ENCODE measurements around the gene OGT. TPM values are rescaled to one million over a fixed set of nuclear protein-coding genes. Genes with fewer than 3 reads are reported as not detected.

The OGT gene
- total RNA-seq, 4 donors from 2014 or later: 72.2 to 139 (median 90.6) TPM

DNA sequence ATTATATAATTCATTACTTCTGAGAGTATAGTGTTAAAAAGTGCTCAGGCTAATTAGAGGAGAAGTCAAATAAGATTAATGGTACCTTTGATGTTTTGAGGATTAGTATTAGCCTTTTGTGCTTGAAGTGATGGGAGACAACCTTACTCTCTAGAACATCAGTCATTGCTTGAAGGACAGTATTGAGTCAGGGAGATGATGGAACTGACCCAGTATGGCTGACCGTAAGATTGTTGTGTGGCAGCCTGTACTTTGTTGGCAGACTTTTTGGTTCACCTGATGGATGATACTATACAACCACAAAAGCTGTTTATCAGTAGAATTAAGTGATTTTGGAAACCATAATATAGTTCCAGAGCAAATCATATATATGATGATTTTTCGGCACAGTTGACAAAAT is 9.9 kb downstream of the OGT start:
- intact Hi-C loops (cut with DNase I; ENCODE audit: low total_unique reads): no loop called here
- DNase-seq (ENCODE audit: low spot score in 2 of 2): no peak
- no peak overlapping the region for H3K4me3 ChIP-seq (ENCODE audit: low read depth, poor library complexity, severe bottlenecking)
- TF ChIP-seq, protein P1, sequence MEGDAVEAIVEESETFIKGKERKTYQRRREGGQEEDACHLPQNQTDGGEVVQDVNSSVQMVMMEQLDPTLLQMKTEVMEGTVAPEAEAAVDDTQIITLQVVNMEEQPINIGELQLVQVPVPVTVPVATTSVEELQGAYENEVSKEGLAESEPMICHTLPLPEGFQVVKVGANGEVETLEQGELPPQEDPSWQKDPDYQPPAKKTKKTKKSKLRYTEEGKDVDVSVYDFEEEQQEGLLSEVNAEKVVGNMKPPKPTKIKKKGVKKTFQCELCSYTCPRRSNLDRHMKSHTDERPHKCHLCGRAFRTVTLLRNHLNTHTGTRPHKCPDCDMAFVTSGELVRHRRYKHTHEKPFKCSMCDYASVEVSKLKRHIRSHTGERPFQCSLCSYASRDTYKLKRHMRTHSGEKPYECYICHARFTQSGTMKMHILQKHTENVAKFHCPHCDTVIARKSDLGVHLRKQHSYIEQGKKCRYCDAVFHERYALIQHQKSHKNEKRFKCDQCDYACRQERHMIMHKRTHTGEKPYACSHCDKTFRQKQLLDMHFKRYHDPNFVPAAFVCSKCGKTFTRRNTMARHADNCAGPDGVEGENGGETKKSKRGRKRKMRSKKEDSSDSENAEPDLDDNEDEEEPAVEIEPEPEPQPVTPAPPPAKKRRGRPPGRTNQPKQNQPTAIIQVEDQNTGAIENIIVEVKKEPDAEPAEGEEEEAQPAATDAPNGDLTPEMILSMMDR (IDR thresholded peaks at IDR 0.05): no peak
- TF ChIP-seq POLR2A (IDR thresholded peaks at IDR 0.05): no peak
- 76 to 81% methylated on average over 2 of the region's 2 CpGs for WGBS, 2 donors

DNA sequence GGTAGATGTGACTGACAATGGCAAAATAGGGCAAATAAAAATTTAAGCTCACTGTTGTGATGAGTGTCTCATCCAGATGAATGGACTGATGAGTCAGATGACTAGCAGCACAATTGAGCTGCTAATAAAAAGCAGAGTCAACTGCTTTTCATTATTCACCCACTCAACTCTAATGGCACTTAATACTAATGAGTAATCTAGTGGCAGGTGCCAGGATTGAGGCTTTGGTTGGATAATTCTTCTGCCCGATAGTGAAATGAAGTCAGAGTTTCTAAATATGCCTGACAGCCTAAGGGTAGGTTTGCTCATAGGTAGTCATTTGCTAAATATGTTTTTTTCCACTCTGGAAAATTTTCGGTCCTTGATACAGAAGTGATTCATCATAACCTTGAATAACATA is 10.4 kb downstream of the OGT start:
- no peak overlapping the region for H3K4me3 ChIP-seq (ENCODE audit: low read depth, poor library complexity, severe bottlenecking)
- no peak for DNase-seq (ENCODE audit: low spot score in 2 of 2)
- TF ChIP-seq, protein P1 (IDR thresholded peaks at IDR 0.05): no peak
- no peak for TF ChIP-seq POLR2A (IDR thresholded peaks at IDR 0.05)
- 12 to 52% methylated on average over 2 of the region's 2 CpGs for WGBS, 2 donors
- intact Hi-C loops (cut with DNase I; ENCODE audit: low total_unique reads): no loop called here

DNA sequence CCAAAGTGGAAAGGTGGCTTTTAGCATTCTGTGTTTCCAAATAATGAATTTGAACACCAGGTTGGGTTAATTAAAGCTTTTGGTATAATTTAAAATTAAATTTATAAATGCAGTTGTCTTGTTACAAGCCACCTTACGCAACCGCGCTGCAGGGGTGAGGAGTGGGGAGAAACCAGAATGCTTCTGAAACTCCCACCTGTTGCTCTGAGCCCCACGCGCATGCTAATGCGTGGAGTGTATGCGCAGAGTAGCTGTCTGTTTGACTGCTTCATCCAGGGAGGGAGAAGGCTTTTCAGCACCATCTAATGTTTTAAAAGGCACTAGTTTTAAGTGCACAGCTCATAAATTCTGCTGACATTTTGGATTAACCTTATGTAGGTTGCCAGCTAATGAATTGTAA is 12.5 kb downstream of the OGT start:
- intact Hi-C loops (cut with DNase I; ENCODE audit: low total_unique reads): no loop called here
- no peak overlapping the region for H3K4me3 ChIP-seq (ENCODE audit: low read depth, poor library complexity, severe bottlenecking)
- DNase-seq (ENCODE audit: low spot score in 2 of 2): no peak
- WGBS, 2 donors: 89 to 94% methylated on average over 7 of the region's 7 CpGs
- no peak for TF ChIP-seq POLR2A (IDR thresholded peaks at IDR 0.05)
- TF ChIP-seq, protein P1 (IDR thresholded peaks at IDR 0.05): no peak

DNA sequence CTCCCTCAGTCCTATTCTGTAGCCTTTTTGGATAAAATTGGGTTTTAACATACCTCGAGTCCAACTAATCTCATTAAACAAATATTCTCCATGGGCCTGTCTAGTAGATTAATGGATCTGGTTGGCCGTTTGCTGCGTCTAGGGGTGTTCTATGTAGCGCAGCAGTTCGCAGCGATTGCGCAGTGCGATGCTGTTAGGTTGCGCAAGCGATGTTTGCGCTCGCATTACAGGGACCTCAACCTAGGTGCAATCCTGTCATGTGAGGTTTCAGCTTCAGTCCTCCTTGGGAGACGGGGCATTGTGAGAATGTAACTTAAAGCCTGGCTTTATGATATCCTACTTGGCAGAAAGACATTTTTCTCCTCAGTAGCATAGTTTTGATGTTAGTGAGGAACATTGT is 14.0 kb downstream of the OGT start:
- intact Hi-C loops (cut with DNase I; ENCODE audit: low total_unique reads): no loop called here
- H3K4me3 ChIP-seq (ENCODE audit: low read depth, poor library complexity, severe bottlenecking): no peak overlapping the region
- TF ChIP-seq, protein P1 (IDR thresholded peaks at IDR 0.05): no peak
- no peak for TF ChIP-seq POLR2A (IDR thresholded peaks at IDR 0.05)
- no peak for DNase-seq (ENCODE audit: low spot score in 2 of 2)
- 92 to 94% methylated on average over 13 of the region's 13 CpGs for WGBS, 2 donors

GRCh38 chrX:71547339-71547738 is 14.4 kb downstream of the OGT start:
- intact Hi-C loops (cut with DNase I; ENCODE audit: low total_unique reads): no loop called here
- WGBS, 2 donors: 87 to 95% methylated on average over 7 of the region's 7 CpGs
- TF ChIP-seq, protein P1 (IDR thresholded peaks at IDR 0.05): no peak
- no peak for TF ChIP-seq POLR2A (IDR thresholded peaks at IDR 0.05)

GRCh38 chrX:71549986-71550385 is 17.1 kb downstream of the OGT start:
- 74 to 77% methylated on average over 1 of the region's 1 CpG for WGBS, 2 donors
- intact Hi-C loops (cut with DNase I; ENCODE audit: low total_unique reads): no loop called here
- DNase-seq (ENCODE audit: low spot score in 2 of 2): no peak
- TF ChIP-seq, protein P1 (IDR thresholded peaks at IDR 0.05): no peak
- no peak for TF ChIP-seq POLR2A (IDR thresholded peaks at IDR 0.05)
- H3K4me3 ChIP-seq (ENCODE audit: low read depth, poor library complexity, severe bottlenecking): no peak overlapping the region

More at GRCh38 chrX:71547339-71547738, 14.4 kb downstream of the OGT start:
- DNase-seq (ENCODE audit: low spot score in 2 of 2): no peak
- no peak overlapping the region for H3K4me3 ChIP-seq (ENCODE audit: low read depth, poor library complexity, severe bottlenecking)
